ENCODE results near the gene TROAP. TPM values are rescaled to one million over a fixed set of nuclear protein-coding genes. Genes with fewer than 3 reads are reported as not detected.

TROAP gene
- total RNA-seq, 1 donor from 2014 or later, result 0.66 TPM

DNA sequence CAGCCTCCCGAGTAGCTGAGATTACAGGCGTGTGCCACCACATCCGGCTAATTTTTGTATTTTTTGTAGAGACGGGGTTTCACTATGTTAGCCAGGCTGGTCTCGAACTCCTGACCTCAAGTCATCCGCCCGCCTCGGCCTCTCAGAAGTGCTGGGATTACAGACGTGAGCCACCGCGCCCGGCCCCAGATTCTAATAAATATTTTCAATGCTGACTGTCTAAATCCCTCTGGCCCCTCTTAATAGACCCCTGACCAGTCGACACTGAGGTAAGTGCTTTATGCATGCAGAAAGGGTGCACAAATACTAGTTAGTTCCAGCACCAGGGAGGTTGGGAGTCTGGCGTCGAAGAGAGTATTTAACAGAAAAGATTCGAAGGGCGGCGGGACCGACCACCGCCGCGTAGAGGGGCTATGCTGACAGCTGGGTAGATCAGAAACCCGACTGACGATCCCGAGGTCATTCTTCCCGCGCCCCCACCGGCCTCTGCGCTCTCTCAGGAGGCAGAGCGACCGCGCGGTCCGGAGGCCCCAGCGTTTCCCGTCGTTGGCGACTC, 43.1 kb downstream of the TROAP start:
- no peak for DNase-seq
- TF ChIP-seq, protein P1, sequence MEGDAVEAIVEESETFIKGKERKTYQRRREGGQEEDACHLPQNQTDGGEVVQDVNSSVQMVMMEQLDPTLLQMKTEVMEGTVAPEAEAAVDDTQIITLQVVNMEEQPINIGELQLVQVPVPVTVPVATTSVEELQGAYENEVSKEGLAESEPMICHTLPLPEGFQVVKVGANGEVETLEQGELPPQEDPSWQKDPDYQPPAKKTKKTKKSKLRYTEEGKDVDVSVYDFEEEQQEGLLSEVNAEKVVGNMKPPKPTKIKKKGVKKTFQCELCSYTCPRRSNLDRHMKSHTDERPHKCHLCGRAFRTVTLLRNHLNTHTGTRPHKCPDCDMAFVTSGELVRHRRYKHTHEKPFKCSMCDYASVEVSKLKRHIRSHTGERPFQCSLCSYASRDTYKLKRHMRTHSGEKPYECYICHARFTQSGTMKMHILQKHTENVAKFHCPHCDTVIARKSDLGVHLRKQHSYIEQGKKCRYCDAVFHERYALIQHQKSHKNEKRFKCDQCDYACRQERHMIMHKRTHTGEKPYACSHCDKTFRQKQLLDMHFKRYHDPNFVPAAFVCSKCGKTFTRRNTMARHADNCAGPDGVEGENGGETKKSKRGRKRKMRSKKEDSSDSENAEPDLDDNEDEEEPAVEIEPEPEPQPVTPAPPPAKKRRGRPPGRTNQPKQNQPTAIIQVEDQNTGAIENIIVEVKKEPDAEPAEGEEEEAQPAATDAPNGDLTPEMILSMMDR (IDR thresholded peaks at IDR 0.05; ENCODE audit: borderline replicate concordance), result no peak
- peaks cover 43% of the 10 kb centered on the region for H3K4me1 ChIP-seq
- H3K36me3 ChIP-seq, result no peaks in the 10 kb centered on the region
- H3K27me3 ChIP-seq (ENCODE audit: low read depth), result no peaks in the 10 kb centered on the region
- H3K9me3 ChIP-seq (replicated peaks), result no peaks in the 10 kb centered on the region
- H3K27ac ChIP-seq (replicated peaks), result peak overlapping the region; percentile 97
- intact Hi-C loops (cut with micrococcal nuclease), result no loop called here
- H3K4me3 ChIP-seq, result peak overlapping the region; percentile 81

DNA sequence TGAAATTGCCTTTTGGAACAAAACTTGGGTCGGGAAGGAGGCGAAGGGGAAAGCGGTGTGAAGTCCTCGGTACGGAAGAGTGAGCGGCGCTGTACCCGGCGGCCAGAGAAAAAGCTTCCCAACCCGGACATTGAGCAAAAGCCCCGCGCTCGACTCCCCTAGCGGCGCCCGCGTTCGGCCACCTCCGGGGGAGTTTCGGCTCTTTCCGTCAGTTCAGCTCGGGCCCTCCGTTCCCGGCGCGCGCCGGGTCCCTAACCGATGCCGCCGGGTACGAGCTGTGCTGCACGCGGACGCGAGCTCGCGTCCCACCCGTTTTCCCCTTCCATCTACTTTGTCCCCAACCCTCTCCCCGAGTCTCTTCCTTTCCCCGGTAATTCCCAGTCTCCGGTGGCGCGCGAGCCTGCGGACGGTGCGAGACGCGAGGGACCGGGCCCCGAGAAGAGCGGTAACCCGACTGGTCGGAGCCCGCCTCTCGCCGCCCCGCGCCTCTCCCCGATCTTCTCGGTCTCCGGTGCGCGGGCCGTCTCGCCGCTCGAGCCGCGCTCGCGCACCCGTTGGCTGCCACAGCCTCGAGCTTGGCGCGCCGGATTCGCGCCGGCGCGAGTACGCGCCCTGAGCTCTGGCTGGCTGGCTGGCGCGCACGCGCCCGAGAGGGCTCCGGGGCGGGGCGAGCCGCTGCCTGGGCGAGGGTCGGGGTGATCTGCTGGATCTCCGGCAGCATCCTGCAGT, 43.8 kb downstream of the TROAP start:
- H3K4me3 ChIP-seq, result peak overlapping the region; percentile 81
- H3K27me3 ChIP-seq (ENCODE audit: low read depth), result no peaks in the 10 kb centered on the region
- peak; percentile 91 for DNase-seq
- peaks cover 43% of the 10 kb centered on the region for H3K4me1 ChIP-seq
- TF ChIP-seq, protein P1 (IDR thresholded peaks at IDR 0.05; ENCODE audit: borderline replicate concordance), result peak; percentile 51
- no peaks in the 10 kb centered on the region for H3K36me3 ChIP-seq
- intact Hi-C loops (cut with micrococcal nuclease), result no loop called here
- H3K9me3 ChIP-seq (replicated peaks), result no peaks in the 10 kb centered on the region
- H3K27ac ChIP-seq (replicated peaks), result peak overlapping the region; percentile 97

DNA sequence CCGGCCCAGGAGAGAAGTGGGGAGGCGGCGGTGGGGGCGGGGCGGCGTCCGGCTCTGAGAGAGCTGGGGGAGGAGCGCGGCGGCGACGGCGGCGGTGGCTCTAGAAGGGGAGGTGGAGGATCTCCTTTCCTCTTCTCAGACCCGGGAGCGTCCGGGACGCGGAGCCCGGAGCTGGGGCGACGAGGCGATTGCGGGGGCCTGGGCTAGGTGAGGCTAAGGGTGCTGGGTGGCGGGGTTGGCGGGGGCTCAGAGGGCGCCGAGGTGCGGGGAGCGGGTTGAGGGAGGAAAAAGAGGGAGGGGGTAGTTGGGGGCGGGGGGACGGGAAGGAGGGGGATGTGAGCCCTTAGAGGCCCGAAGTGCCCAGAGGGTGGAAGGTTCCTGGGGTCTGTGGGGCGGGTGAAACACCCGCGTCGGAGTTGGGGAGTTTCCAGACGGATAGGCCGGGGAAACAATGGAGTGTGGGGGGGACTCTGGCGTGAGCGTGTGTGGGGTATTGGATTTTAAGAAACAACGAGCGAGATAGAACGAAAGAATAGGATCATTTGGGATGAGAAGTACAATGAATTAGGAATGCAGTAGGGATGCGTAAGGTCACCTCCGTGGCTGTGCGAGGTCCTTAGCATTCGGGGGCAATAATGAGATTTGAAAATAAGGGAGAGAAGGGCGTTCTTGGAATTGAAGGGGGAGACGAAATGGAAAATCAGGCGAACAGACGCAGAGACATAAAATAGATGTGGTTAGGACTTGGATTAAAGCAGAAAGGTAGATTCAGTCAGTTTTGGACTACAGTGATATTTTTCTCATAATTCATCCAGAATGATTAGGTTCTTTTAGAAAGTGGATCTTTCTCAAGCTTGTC, 44.6 kb downstream of the TROAP start, which contains the start of gene SPATS2:
SPATS2 (plus strand) TSS at position 82 of the 859 bp plus-strand sequence. CDS start 93,551 bp downstream, outside the sequence.
- Histone ChIP-seq H3K36me3 (no peaks in the 10 kb centered on the region), H3K4me3 (peak within 1 kb of the TSS; percentile 81), H3K4me1 (peaks cover 43% of the 10 kb centered on the region), H3K9me3 (replicated peaks) (no peaks in the 10 kb centered on the region), H3K27ac (replicated peaks) (peak within 1 kb of the TSS; percentile 97), H3K27me3 (ENCODE audit: low read depth) (no peaks in the 10 kb centered on the region)
- TF ChIP-seq, protein P1 (IDR thresholded peaks at IDR 0.05; ENCODE audit: borderline replicate concordance), result no peak
- intact Hi-C loops (cut with micrococcal nuclease), result no loop called here
- DNase-seq, result peak; percentile 96

DNA sequence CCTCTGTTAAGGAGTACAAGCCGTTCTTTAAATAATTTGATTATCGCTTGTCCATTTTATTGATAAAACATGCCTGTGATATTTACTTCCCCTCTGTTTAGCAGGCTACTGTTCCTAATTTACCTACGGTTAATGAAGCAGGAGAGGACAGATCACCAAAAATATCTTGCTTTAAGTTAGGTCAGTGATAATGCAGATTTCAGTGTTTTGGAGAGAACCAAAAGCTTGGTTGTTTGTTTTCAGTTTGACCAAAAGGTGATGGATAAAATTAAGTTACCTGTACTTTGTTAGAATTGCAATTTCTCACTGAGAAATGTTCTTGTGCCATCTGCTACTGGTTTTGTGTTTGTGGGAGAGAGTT, 45.2 kb downstream of the TROAP start:
- Histone ChIP-seq H3K4me1 (peaks cover 43% of the 10 kb centered on the region), H3K9me3 (replicated peaks) (no peaks in the 10 kb centered on the region), H3K27me3 (ENCODE audit: low read depth) (no peaks in the 10 kb centered on the region), H3K36me3 (no peaks in the 10 kb centered on the region), H3K27ac (replicated peaks) (peak overlapping the region; percentile 97), H3K4me3 (peak overlapping the region; percentile 81)
- no peak for DNase-seq
- intact Hi-C loops (cut with micrococcal nuclease), result no loop called here
- TF ChIP-seq, protein P1 (IDR thresholded peaks at IDR 0.05; ENCODE audit: borderline replicate concordance), result no peak

DNA sequence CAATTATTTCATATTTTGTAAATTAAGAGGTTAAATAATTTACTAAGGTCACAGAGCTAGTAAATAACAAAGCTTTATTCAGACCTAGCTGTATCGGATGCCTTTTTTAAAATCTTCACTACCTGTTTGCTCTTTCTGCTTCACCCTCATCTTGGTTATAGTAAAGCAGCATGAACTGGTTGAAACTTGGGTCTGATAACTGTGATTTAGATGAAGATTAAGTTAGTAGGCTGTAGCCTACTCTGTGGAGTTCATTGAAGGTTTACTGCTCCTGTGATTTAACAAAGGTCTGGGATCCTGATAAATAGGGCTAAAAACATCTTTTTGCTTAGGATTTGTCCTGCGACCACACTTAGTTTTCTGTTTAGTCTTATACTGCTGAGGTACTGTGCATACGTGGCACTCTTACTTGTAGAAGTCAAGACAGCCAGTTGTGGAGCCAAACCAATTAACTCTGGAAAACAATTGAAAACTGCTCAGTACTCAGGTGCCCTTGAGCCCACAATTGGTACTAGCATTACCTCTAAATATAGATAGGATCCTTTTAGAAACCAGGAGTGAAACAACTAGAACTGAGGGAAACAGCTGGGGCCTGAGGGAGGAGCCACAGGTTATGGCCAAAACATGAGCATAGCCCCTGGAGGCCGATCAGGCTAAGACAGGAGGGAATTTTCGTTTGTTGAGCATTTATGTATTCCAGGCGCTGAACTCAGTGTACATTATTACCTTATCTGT, 46.5 kb downstream of the TROAP start:
- peak overlapping the region; percentile 97 for H3K27ac ChIP-seq (replicated peaks)
- H3K4me1 ChIP-seq, result peaks cover 43% of the 10 kb centered on the region
- H3K36me3 ChIP-seq, result no peaks in the 10 kb centered on the region
- intact Hi-C loops (cut with micrococcal nuclease), result no loop called here
- TF ChIP-seq, protein P1 (IDR thresholded peaks at IDR 0.05; ENCODE audit: borderline replicate concordance), result peak; percentile 55
- H3K27me3 ChIP-seq (ENCODE audit: low read depth), result no peaks in the 10 kb centered on the region
- DNase-seq, result peak; percentile 25
- no peaks in the 10 kb centered on the region for H3K9me3 ChIP-seq (replicated peaks)
- H3K4me3 ChIP-seq, result peak overlapping the region; percentile 10

Data from left ventricle myocardium inferior (tissue), 1 donor.